HUES48 (cell line): Measurements from ENCODE around the gene PDE4A.
"Not testable (repeated sequence)": the region's sequence is repeated elsewhere in the genome, so short reads cannot be mapped to it uniquely, and the experiment has no call there.

ENCODE experiments used
- H3K27ac ChIP-seq: one replicate; pipeline ENCODE4 v1.7.0; 2013; ENCODE audit warnings: low read depth, low read length, inconsistent platforms
- H3K27me3 ChIP-seq: 2 replicates; pipeline ENCODE4 v1.6.1; 2013; ENCODE audit warnings: mild to moderate bottlenecking, low read length; ENCODE audit not compliant: control insufficient read depth, insufficient read depth
- H3K36me3 ChIP-seq: 2 replicates; pipeline ENCODE4 v1.6.1; 2013; ENCODE audit warnings: low read length; ENCODE audit not compliant: control insufficient read depth, insufficient read depth
- H3K4me1 ChIP-seq: 2 replicates; pipeline ENCODE4 v1.6.1; 2013; ENCODE audit warnings: mild to moderate bottlenecking, low read length; ENCODE audit not compliant: control insufficient read depth, insufficient read depth
- H3K4me3 ChIP-seq: 2 replicates; pipeline ENCODE4 v1.5.1; 2013; ENCODE audit warnings: mild to moderate bottlenecking, low read depth, low read length
- H3K9ac ChIP-seq: 2 replicates; pipeline ENCODE4 v1.6.1; 2013; ENCODE audit warnings: mild to moderate bottlenecking, low read depth, low read length, moderate library complexity
- H3K9me3 ChIP-seq: 2 replicates; pipeline ENCODE4 v1.6.1; 2013; ENCODE audit warnings: low read length; ENCODE audit not compliant: control insufficient read depth, insufficient read depth

The PDE4A gene

GRCh38 chr19:10420444-10421239 lies at the start of gene PDE4A:
Gene PDE4A (plus strand): TSS chr19:10420538. CDS start chr19:10420765, 227 bp downstream.
- Histone ChIP-seq H3K9me3 (no peaks in the 10 kb centered on the region), H3K9ac (no peak within 1 kb of the TSS; the same call in 1 of the 2 replicates), H3K27ac (no peak within 1 kb of the TSS), H3K36me3 (no peaks in the 10 kb centered on the region), H3K27me3 (peaks cover 92% of the 10 kb centered on the region), H3K4me3 (peak within 1 kb of the TSS; percentile 77), H3K4me1 (peaks cover 19% of the 10 kb centered on the region)

GRCh38 chr19:10372690-10373089 lies 47.6 kb upstream of the PDE4A start:
- no peak overlapping the region for H3K27ac ChIP-seq
- H3K36me3 ChIP-seq, result peaks cover 10% of the 10 kb centered on the region
- no peak overlapping the region for H3K9ac ChIP-seq
- H3K9me3 ChIP-seq, result no peaks in the 10 kb centered on the region
- H3K4me3 ChIP-seq, result no peak overlapping the region
- no peaks in the 10 kb centered on the region for H3K27me3 ChIP-seq
- no peaks in the 10 kb centered on the region for H3K4me1 ChIP-seq

DNA sequence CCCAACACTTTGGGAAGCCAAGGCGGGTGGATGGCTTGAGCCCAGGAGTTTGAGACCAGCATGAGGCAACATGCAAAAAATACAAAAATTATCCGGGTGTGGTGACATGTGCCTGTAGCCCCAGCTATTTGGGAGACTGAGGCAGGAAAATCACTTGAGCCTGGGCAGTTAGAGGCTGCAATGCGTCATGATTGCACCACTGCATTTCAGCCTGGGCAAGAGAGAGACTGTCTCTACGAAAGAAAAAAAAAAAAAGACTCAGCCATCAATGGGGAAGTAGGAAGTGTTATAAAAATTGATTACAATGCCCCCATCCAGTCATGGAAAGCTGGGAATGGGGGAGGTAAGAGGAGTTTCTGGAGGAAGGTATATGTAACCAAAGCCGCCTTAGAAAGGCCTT lies 45.4 kb upstream of the PDE4A start:
- Histone ChIP-seq H3K9me3 (no peaks in the 10 kb centered on the region), H3K27me3 (no peaks in the 10 kb centered on the region), H3K36me3 (peaks cover 14% of the 10 kb centered on the region), H3K4me1 (no peaks in the 10 kb centered on the region), H3K9ac (no peak overlapping the region), H3K27ac (no peak overlapping the region), H3K4me3 (no peak overlapping the region)

GRCh38 chr19:10377140-10377640 lies 43.1 kb upstream of the PDE4A start:
- H3K27me3 ChIP-seq, H3K27ac ChIP-seq, H3K4me1 ChIP-seq, H3K4me3 ChIP-seq, H3K9ac ChIP-seq, H3K9me3 ChIP-seq: not testable (repeated sequence)
- H3K36me3 ChIP-seq, result peaks cover 14% of the 10 kb centered on the region

DNA sequence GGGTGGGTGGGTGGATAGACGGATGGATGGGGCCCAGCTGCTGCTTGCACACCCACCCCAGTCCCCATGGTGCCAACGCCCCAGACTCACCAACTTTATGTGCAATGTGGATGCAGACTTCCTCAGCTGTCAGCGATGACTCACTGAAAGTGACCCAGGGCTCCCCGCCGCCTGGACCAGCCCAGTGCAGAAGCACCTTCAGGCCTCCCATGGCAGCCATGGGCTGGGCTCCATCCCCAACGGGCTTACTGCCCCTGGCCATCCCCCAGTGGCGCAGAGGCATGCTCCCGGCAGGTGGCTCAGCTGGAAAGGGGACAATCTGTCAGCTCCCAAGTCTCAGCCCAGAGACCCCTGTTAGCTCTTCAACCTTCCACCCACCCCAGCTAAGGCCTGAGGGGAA lies 42.2 kb upstream of the PDE4A start:
- Histone ChIP-seq H3K27me3 (no peaks in the 10 kb centered on the region), H3K4me1 (0 out of 2 replicates have a peak, but pooled peaks cover 2% of the 10 kb centered on the region), H3K36me3 (peaks cover 11% of the 10 kb centered on the region), H3K9me3 (no peaks in the 10 kb centered on the region), H3K4me3 (no peak overlapping the region), H3K9ac (no peak overlapping the region), H3K27ac (no peak overlapping the region)

DNA sequence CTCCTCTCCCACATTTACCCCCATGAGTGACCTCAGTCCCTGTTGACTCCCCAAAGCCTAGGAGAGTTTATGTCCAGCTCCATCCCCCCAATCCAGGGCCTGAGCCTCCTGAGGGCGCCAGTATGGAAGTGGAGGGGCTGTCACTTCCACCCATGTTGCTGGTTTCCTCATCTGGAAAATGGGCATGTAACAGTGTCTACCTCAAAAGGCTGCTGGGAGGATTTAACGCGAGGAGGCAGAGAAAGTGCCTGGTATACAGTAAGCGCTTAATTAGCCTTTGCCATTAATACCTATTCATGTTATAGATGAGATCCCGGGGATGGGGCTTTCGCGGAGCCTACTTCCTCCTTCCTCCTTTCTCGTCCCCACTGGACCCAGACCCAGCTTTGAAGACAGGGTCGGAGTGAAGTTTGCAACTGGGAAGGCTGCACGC lies 40.4 kb upstream of the PDE4A start:
- Histone ChIP-seq H3K4me3 (peak overlapping the region; percentile 78), H3K27ac (peak overlapping the region; percentile 56), H3K9me3 (no peaks in the 10 kb centered on the region), H3K4me1 (0 out of 2 replicates have a peak, but pooled peaks cover 2% of the 10 kb centered on the region), H3K9ac (peak overlapping the region; percentile 63), H3K36me3 (peaks cover 11% of the 10 kb centered on the region), H3K27me3 (no peaks in the 10 kb centered on the region)

DNA sequence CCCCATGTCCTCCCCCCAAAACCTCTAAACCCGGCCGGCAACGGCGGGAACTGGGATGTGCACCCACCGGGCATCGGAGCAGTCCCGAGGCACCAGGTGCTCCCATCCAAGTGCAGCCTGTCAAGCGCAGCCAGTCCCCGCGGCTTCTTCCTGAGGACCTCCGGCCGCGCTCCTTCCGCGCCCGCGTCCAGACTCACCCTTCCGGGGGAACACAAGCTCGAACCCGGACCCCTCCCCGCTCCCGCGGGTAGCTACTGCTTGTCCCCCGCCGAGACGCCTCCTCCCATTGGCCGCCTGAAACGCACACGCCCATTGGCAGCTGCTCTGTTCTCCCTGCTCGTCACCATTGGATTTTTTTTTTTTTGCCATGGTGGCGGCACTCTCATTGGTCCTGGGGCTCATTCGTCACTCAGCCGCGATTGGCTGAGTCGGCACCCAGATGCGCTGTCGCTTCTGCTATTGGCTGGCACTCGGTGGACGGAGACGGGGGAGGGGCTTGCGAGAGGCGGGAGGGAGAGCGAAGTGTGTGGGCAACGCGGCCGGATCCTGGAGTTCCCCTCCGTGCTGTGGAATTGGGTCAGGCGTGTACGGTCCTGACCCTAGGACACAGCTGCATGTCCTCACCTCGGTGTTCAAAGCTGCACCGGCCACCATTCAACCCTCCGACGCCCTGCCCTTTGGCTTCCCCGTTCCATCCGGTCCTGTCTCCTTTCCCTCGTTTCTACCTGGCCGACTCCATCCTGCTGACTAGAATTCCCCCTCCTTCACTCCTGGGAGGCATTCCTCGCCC lies 39.8 kb upstream of the PDE4A start, which contains the start of gene TYK2:
Gene TYK2 (minus strand): TSS at position 260 of the 790 bp plus-strand sequence. CDS start 2,166 bp downstream, outside the sequence.
- 0 out of 2 replicates have a peak, but pooled peaks cover 2% of the 10 kb centered on the region for H3K4me1 ChIP-seq
- peaks cover 11% of the 10 kb centered on the region for H3K36me3 ChIP-seq
- peak within 1 kb of the TSS; percentile 83 for H3K9ac ChIP-seq
- peak within 1 kb of the TSS; percentile 81 for H3K27ac ChIP-seq
- peak within 1 kb of the TSS; percentile 78 for H3K4me3 ChIP-seq
- no peaks in the 10 kb centered on the region for H3K9me3 ChIP-seq
- H3K27me3 ChIP-seq, result no peaks in the 10 kb centered on the region

DNA sequence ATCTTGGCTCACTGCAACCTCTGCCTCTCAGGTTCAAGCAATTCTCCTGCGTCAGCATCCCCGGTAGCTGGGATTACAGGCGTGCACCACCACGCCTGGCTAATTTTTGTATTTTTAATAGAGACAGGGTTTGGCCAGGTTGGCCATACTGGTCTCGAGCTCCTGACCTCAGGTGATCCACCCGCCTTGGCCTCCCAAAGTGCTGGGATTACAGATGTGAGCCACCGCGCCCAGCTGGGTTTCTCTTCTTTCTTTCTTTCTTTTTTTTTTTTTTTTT lies 37.2 kb upstream of the PDE4A start:
- H3K9ac ChIP-seq, H3K9me3 ChIP-seq, H3K4me3 ChIP-seq, H3K36me3 ChIP-seq, H3K4me1 ChIP-seq, H3K27me3 ChIP-seq, H3K27ac ChIP-seq: not testable (repeated sequence)

- Histone ChIP-seq H3K9ac (no peak overlapping the region), H3K36me3 (no peaks in the 10 kb centered on the region), H3K27ac (no peak overlapping the region), H3K4me1 (0 out of 2 replicates have a peak, but pooled peaks cover 2% of the 10 kb centered on the region), H3K27me3 (no peaks in the 10 kb centered on the region), H3K9me3 (no peaks in the 10 kb centered on the region), H3K4me3 (no peak overlapping the region)
Observed at GRCh38 chr19:10384580-10384979, 35.8 kb upstream of the PDE4A start.

- no peaks in the 10 kb centered on the region for H3K4me1 ChIP-seq
- H3K36me3 ChIP-seq, result peaks cover 30% of the 10 kb centered on the region
- H3K27ac ChIP-seq, result no peak overlapping the region
- H3K9me3 ChIP-seq, result no peaks in the 10 kb centered on the region
- no peak overlapping the region for H3K4me3 ChIP-seq
- H3K9ac ChIP-seq, result no peak overlapping the region
- H3K27me3 ChIP-seq, result no peaks in the 10 kb centered on the region
Observed at GRCh38 chr19:10388957-10389356, 31.4 kb upstream of the PDE4A start.

- H3K9me3 ChIP-seq, result no peaks in the 10 kb centered on the region
- H3K36me3 ChIP-seq, result peaks cover 39% of the 10 kb centered on the region
- no peaks in the 10 kb centered on the region for H3K4me1 ChIP-seq
- no peaks in the 10 kb centered on the region for H3K27me3 ChIP-seq
- no peak overlapping the region for H3K27ac ChIP-seq
- H3K9ac ChIP-seq, result no peak overlapping the region
- no peak overlapping the region for H3K4me3 ChIP-seq
Observed at GRCh38 chr19:10389863-10390262, 30.5 kb upstream of the PDE4A start.
